MM.1S (cell line): ENCODE data around the gene FITM2.

Source experiments
- DNase-seq: peaks from one replicate; pipeline ENCODE4 v3.0.0-alpha.2; 2015
- H2AFZ ChIP-seq: fragments of 300-600 bp; sonication (generic); 2 replicates; pipeline ENCODE4 v1.6.0; 2016; ENCODE audit warnings: antibody characterized with exemption, low read length
- H3F3A ChIP-seq: fragments of 300-600 bp; sonication (generic); 2 replicates; pipeline ENCODE4 v1.6.1; 2016; ENCODE audit warnings: mild to moderate bottlenecking, antibody characterized with exemption, low read length, moderate library complexity, mixed read lengths; ENCODE audit not compliant: insufficient read depth
- H3K27ac ChIP-seq: fragments of 300-600 bp; sonication (generic); 2 replicates; pipeline ENCODE4 v1.5.1; 2016; ENCODE audit warnings: mild to moderate bottlenecking, low read length
- H3K27me3 ChIP-seq: fragments of 300-600 bp; sonication (generic); replicated peaks from 2 replicates; pipeline ENCODE4 v1.6.0; 2016; ENCODE audit warnings: low read length; ENCODE audit not compliant: insufficient read depth
- H3K36me3 ChIP-seq: fragments of 300-600 bp; sonication (generic); replicated peaks from 2 replicates; pipeline ENCODE4 v1.6.1; 2016; ENCODE audit warnings: mild to moderate bottlenecking, low read length, mixed read lengths; ENCODE audit not compliant: insufficient read depth
- H3K4me1 ChIP-seq: fragments of 300-600 bp; sonication (generic); 2 replicates; pipeline ENCODE4 v1.6.1; 2016; ENCODE audit warnings: low read length, mixed read lengths
- H3K4me2 ChIP-seq: fragments of 300-600 bp; sonication (generic); 2 replicates; pipeline ENCODE4 v1.6.0; 2016; ENCODE audit warnings: low read depth, low read length
- H3K4me3 ChIP-seq: fragments of 300-600 bp; sonication (generic); 2 replicates; pipeline ENCODE4 v1.5.1; 2016; ENCODE audit warnings: low read length, mixed read lengths
- H3K79me2 ChIP-seq: fragments of 300-600 bp; sonication (generic); 2 replicates; pipeline ENCODE4 v1.6.1; 2016; ENCODE audit warnings: mixed run types, low read length, mixed read lengths
- H3K9ac ChIP-seq: fragments of 300-600 bp; sonication (generic); 2 replicates; pipeline ENCODE4 v1.6.1; 2016; ENCODE audit warnings: low read length, mixed read lengths
- H3K9me2 ChIP-seq: fragments of 300-600 bp; sonication (generic); replicated peaks from 2 replicates; pipeline ENCODE4 v1.6.1; 2016; ENCODE audit warnings: mild to moderate bottlenecking, low read length, mixed read lengths; ENCODE audit not compliant: insufficient read depth
- H3K9me3 ChIP-seq: fragments of 300-600 bp; sonication (generic); replicated peaks from 2 replicates; pipeline ENCODE4 v1.6.1; 2016; ENCODE audit warnings: mild to moderate bottlenecking, low read length, mixed read lengths; ENCODE audit not compliant: insufficient read depth
- H4K20me1 ChIP-seq: fragments of 300-600 bp; sonication (generic); 2 replicates; pipeline ENCODE4 v1.6.1; 2016; ENCODE audit warnings: mild to moderate bottlenecking, low read length, moderate library complexity, mixed read lengths; ENCODE audit not compliant: insufficient read depth
- EZH2 ChIP-seq: fragments of 300-600 bp; sonication (generic); optimal IDR thresholded peaks from 2 replicates; pipeline ENCODE3; 2017; ENCODE audit warnings: low read depth, mild to moderate bottlenecking, antibody characterized with exemption, low read length, mixed read lengths
- EZH2phosphoT487 ChIP-seq: fragments of 300-600 bp; sonication (generic); IDR thresholded peaks from 2 replicates; pipeline ENCODE4 v1.6.1; 2018; ENCODE audit warnings: antibody characterized with exemption, low read length
- TF ChIP-seq, protein P1 (sequence below): fragments of 300-600 bp; sonication (generic); IDR thresholded peaks from 2 replicates; pipeline ENCODE4 v1.5.1; 2016; ENCODE audit warnings: antibody characterized with exemption, low read length, mixed read lengths

The FITM2 gene

DNA sequence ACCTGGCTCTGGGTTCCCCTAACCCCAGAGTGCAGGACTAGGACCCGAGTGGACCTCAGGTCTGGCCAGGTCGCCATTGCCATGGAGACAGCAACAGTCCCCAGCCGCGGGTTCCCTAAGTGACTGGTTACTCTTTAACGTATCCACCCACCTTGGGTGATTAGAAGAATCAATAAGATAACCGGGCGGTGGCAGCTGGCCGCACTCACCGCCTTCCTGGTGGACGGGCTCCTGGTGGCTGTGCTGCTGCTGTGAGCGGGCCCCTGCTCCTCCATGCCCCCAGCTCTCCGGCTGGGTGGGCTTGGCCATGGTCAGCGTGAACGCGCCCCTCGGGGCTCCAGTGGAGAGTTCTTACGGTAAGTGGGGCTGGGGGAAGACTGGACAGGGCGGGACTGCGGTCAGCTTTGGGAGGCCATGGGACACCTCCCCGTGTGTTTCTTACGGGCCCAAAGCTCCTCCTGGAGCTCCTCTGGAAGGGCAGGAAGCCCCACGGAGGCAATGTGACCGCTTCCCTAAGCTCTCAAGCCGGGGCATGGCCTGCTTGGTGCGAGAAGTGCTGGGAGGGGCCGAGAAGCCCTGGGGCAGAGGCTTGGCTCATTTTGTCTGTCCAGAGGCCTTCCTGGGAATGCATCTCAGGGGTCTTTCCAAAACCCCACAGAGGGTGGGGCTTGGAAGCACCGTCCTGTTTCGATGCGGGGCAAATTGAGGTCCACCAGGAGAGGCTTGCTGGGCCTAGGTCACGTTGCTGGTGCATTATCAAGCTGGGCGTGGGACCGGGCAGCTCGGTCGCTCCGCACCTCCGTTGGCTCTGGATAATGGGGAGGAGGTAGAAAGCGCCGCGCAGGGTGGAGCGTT, 44.7 kb upstream of the FITM2 start, which contains the start of gene HNF4A:
Gene HNF4A, plus strand, starts transcription at position 202 of the 855 bp plus-strand sequence. Its CDS starts 106 bp downstream, at position 308.
- Histone ChIP-seq H3K9me3 (no peaks in the 10 kb centered on the region), H3K9me2 (no peaks in the 10 kb centered on the region), H3K4me3 (no peak within 1 kb of the TSS), H3K27ac (peak within 1 kb of the TSS; percentile 43; the same call in 1 of the 2 replicates), H3K4me1 (peaks cover 23% of the 10 kb centered on the region), H3F3A (peaks cover 20% of the 10 kb centered on the region), H3K4me2 (peak within 1 kb of the TSS; percentile 17; the same call in 1 of the 2 replicates), H3K27me3 (no peaks in the 10 kb centered on the region), H4K20me1 (no peaks in the 10 kb centered on the region), H2AFZ (peak within 1 kb of the TSS; percentile 32; the same call in 1 of the 2 replicates), H3K36me3 (no peaks in the 10 kb centered on the region), H3K9ac (no peak within 1 kb of the TSS), H3K79me2 (no peaks in the 10 kb centered on the region)
- no peak for DNase-seq
- TF ChIP-seq, protein P1, sequence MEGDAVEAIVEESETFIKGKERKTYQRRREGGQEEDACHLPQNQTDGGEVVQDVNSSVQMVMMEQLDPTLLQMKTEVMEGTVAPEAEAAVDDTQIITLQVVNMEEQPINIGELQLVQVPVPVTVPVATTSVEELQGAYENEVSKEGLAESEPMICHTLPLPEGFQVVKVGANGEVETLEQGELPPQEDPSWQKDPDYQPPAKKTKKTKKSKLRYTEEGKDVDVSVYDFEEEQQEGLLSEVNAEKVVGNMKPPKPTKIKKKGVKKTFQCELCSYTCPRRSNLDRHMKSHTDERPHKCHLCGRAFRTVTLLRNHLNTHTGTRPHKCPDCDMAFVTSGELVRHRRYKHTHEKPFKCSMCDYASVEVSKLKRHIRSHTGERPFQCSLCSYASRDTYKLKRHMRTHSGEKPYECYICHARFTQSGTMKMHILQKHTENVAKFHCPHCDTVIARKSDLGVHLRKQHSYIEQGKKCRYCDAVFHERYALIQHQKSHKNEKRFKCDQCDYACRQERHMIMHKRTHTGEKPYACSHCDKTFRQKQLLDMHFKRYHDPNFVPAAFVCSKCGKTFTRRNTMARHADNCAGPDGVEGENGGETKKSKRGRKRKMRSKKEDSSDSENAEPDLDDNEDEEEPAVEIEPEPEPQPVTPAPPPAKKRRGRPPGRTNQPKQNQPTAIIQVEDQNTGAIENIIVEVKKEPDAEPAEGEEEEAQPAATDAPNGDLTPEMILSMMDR: no peak
- TF ChIP-seq EZH2: no peak

DNA sequence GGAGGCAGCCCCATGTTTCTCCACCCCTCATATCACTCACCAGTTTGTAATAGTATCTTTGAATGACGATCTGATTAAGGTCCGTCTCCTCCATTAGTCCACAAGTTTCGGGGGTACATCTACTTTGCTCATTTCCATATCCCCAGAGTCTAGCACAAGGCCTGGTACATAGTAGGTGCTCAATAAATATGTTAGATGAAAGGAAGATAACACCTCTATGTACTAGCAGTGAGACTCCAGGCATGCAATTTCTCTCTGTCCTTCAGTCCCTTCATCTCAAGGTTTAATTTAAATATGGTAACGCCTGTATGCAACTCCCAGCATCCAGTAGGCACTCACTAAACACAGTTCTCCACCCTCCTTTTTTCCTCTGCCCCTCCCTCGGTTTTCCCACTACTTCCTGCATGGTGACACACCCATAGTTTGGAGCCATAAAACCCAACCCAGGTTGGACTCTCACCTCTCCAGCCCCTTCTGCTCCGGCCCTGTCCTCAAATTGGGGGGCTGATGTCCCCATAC, 44.0 kb upstream of the FITM2 start:
- Histone ChIP-seq H3K36me3 (no peaks in the 10 kb centered on the region), H3K27ac (peak overlapping the region; percentile 43; the same call in 1 of the 2 replicates), H3K4me2 (peak overlapping the region; percentile 17; the same call in 1 of the 2 replicates), H4K20me1 (no peaks in the 10 kb centered on the region), H3K9ac (no peak overlapping the region), H3K9me2 (no peaks in the 10 kb centered on the region), H3K4me1 (peaks cover 26% of the 10 kb centered on the region), H3F3A (peaks cover 20% of the 10 kb centered on the region), H3K9me3 (no peaks in the 10 kb centered on the region), H3K79me2 (no peaks in the 10 kb centered on the region), H3K27me3 (no peaks in the 10 kb centered on the region), H2AFZ (peak overlapping the region; percentile 32; the same call in 1 of the 2 replicates), H3K4me3 (no peak overlapping the region)
- TF ChIP-seq, protein P1: no peak
- TF ChIP-seq EZH2phosphoT487 (no peak), EZH2 (no peak)
- DNase-seq: no peak

DNA sequence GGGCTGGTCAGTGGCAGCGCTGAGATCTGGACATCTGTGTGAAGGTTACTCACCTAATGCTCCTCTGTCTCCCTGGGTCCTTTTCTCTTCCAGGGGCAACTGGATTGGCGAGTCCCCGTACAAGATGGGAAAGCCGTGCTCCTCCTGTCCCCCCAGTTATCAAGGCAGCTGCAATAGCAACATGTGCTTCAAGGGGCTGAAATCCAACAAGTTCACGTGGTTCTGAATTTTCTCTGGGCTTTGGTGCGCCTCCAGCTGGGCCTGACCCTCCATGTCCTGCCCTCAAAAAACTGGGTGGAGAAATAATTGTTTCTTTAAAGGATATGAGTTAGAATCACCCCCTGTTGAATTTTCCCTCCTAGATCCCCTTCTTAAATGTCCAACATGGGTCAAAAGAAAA, 39.6 kb upstream of the FITM2 start:
- Histone ChIP-seq H3K27ac (no peak overlapping the region), H3K4me1 (peaks cover 26% of the 10 kb centered on the region), H3K36me3 (no peaks in the 10 kb centered on the region), H3K9me2 (no peaks in the 10 kb centered on the region), H3K4me2 (no peak overlapping the region), H3F3A (peaks cover 20% of the 10 kb centered on the region), H3K4me3 (no peak overlapping the region), H3K9me3 (no peaks in the 10 kb centered on the region), H2AFZ (no peak overlapping the region), H3K27me3 (no peaks in the 10 kb centered on the region), H4K20me1 (no peaks in the 10 kb centered on the region), H3K79me2 (no peaks in the 10 kb centered on the region), H3K9ac (no peak overlapping the region)
- DNase-seq: no peak
- TF ChIP-seq EZH2 (no peak), EZH2phosphoT487 (no peak)
- TF ChIP-seq, protein P1: no peak
